Gastroesophageal sphincter (tissue), 3 donors: Measurements from ENCODE around the gene MYF6.

ENCODE experiments used
- POLR2A ChIP-seq, 2 donors: fragments of 450-650 bp; IDR thresholded peaks; one replicate each; pipeline ENCODE4 v1.6.1; 2017; ENCODE audit warnings: antibody characterized with exemption in 2 of 2, mild to moderate bottlenecking in 2 of 2, moderate library complexity in 1 of 2
- POLR2AphosphoS5 ChIP-seq: sonication (generic); formaldehyde crosslinking; IDR thresholded peaks from one replicate; pipeline ENCODE4 v1.6.1; 2017; ENCODE audit warnings: antibody characterized with exemption
- TF ChIP-seq, protein P1 (sequence below), 4 experiments: fragments of 200-600 bp in 2 of 4; fragments of 450-650 bp in 2 of 4; sonication (generic) in 1 of 4; IDR thresholded peaks; one replicate each; pipeline ENCODE4 v1.5.1; 2017 to 2019; ENCODE audit warnings: antibody characterized with exemption in 4 of 4, mild to moderate bottlenecking in 2 of 4, moderate library complexity in 2 of 4

DNA sequence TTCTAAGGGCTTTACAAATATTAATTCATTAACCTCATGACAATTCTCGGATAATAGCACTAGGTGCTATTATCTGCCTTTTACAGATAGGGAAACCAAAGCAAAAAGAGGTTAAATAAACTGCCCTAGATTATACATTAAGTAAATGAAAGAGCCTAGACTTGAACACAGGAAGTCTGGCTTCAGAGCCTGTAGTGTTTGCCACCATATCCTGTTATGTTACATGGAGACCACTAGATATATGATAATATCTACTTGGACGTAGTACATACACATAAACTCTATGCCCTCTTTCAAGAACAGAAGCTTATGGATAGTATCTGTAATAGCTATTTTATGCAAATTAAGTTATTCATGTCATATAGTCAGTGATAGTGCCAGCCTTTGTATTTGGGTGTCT lies 16.9 kb upstream of the MYF6 start:
- TF ChIP-seq POLR2AphosphoS5 (no peak), POLR2A (IDR thresholded peaks at IDR 0.05) (no peak)
- TF ChIP-seq, protein P1, sequence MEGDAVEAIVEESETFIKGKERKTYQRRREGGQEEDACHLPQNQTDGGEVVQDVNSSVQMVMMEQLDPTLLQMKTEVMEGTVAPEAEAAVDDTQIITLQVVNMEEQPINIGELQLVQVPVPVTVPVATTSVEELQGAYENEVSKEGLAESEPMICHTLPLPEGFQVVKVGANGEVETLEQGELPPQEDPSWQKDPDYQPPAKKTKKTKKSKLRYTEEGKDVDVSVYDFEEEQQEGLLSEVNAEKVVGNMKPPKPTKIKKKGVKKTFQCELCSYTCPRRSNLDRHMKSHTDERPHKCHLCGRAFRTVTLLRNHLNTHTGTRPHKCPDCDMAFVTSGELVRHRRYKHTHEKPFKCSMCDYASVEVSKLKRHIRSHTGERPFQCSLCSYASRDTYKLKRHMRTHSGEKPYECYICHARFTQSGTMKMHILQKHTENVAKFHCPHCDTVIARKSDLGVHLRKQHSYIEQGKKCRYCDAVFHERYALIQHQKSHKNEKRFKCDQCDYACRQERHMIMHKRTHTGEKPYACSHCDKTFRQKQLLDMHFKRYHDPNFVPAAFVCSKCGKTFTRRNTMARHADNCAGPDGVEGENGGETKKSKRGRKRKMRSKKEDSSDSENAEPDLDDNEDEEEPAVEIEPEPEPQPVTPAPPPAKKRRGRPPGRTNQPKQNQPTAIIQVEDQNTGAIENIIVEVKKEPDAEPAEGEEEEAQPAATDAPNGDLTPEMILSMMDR (IDR thresholded peaks at IDR 0.05), result no peak
